ENCODE data around the gene OOSP3. TPM values are rescaled to one million over a fixed set of nuclear protein-coding genes. Genes with fewer than 3 reads are reported as not detected.

OOSP3 gene
- total RNA-seq, 2 experiments from 2014 or later: not detected

DNA sequence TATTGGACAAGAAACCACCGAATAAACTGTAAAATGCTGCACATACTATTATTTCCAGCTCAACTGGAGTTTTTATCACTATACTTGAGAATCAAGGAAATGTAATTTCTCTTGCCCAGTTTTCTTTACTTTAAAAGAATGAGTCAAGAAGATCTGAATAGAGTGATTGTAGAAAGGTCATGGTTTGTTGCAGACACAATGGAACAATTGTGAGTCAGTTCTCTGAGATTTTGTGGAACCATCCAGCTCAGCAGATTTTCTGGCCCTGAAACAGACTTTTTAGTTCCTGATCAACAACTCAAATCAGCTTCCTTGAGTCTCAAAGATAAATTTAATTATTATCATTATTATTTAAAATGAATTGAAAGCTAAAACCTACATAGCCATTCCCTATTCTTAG lies 13.6 kb upstream of the OOSP3 start:
- Histone ChIP-seq H3K4me1 (ENCODE audit: insufficient read depth, low read length) (no peaks in the 10 kb centered on the region), H3K27ac (ENCODE audit: low read depth in 1 of 2, low read length in 2 of 2) (no peak overlapping the region), H3K9me3 (ENCODE audit: control insufficient read depth in 1 of 2, insufficient read depth in 1 of 2, low read length in 2 of 2) (no peaks in the 10 kb centered on the region), H3K4me3 (ENCODE audit: low read length) (no peak overlapping the region), H3K27me3 (ENCODE audit: control insufficient read depth in 1 of 2, insufficient read depth in 2 of 2, low read length in 2 of 2) (no peaks in the 10 kb centered on the region), H3K36me3 (ENCODE audit: insufficient read depth, low read length) (no peaks in the 10 kb centered on the region)
- ATAC-seq (ENCODE audit: poor library complexity) (no peak), DNase-seq (no peak)
- no peaks in the 10 kb centered on the region for H3K36me3 Mint-ChIP-seq (ENCODE audit: low read depth)
- no peak overlapping the region for H3K27ac Mint-ChIP-seq
- intact Hi-C loops (cut with DNase I, micrococcal nuclease): no loop called here
- H3K4me3 Mint-ChIP-seq: no peak overlapping the region
- H3K27me3 Mint-ChIP-seq: no peaks in the 10 kb centered on the region
- CTCF ChIA-PET: no interaction called here
- POLR2A ChIA-PET: no interaction called here
- no peaks in the 10 kb centered on the region for H3K9me3 Mint-ChIP-seq
- no peak for TF ChIP-seq CTCF (IDR thresholded peaks at IDR 0.05)
- no peaks in the 10 kb centered on the region for H3K4me1 Mint-ChIP-seq (ENCODE audit: low read depth)

GRCh38 chr11:59866397-59866796 lies 12.2 kb upstream of the OOSP3 start, which contains the start of gene TCN1:
Gene TCN1 (minus strand): TSS chr11:59866487. CDS start chr11:59866470, 17 bp downstream.
- TF ChIP-seq CTCF (IDR thresholded peaks at IDR 0.05): no peak
- Mint-ChIP-seq H3K27ac (no peak within 1 kb of the TSS), H3K36me3 (ENCODE audit: low read depth) (no peaks in the 10 kb centered on the region), H3K4me1 (ENCODE audit: low read depth) (no peaks in the 10 kb centered on the region), H3K27me3 (no peaks in the 10 kb centered on the region), H3K9me3 (no peaks in the 10 kb centered on the region), H3K4me3 (no peak within 1 kb of the TSS)
- Histone ChIP-seq H3K9me3 (ENCODE audit: control insufficient read depth in 1 of 2, insufficient read depth in 1 of 2, low read length in 2 of 2) (no peaks in the 10 kb centered on the region), H3K4me1 (ENCODE audit: insufficient read depth, low read length) (no peaks in the 10 kb centered on the region), H3K27ac (ENCODE audit: low read depth in 1 of 2, low read length in 2 of 2) (no peak within 1 kb of the TSS), H3K4me3 (ENCODE audit: low read length) (no peak within 1 kb of the TSS), H3K36me3 (ENCODE audit: insufficient read depth, low read length) (no peaks in the 10 kb centered on the region), H3K27me3 (ENCODE audit: control insufficient read depth in 1 of 2, insufficient read depth in 2 of 2, low read length in 2 of 2) (no peaks in the 10 kb centered on the region)
- ATAC-seq (ENCODE audit: poor library complexity) (no peak), DNase-seq (peak in 3 of 14 experiments; percentile 13 to 25 (median 15))
- ChIA-PET CTCF (no interaction called here), POLR2A (no interaction called here)
- intact Hi-C loops (cut with DNase I, micrococcal nuclease): no loop called here

DNA sequence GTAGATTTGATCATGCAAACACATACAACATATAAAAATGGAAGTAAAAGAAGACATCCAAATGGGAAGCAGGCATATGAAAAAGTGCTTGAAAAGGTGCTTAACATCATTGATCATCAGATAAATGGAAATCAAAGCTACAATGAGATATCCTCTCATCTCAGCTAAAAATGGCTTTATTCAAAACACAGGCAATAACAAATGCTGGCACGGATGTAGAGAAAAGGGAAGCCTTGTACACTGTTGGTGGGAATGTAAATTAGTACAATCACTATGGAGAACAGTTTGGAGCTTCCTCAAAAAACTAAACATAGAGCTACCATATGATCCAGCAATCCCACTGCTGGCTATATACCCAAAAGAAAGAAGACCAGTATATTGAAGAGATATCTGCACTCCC lies 11.7 kb upstream of the OOSP3 start:
- Histone ChIP-seq H3K27ac (ENCODE audit: low read depth in 1 of 2, low read length in 2 of 2) (no peak overlapping the region), H3K4me1 (ENCODE audit: insufficient read depth, low read length) (no peaks in the 10 kb centered on the region), H3K4me3 (ENCODE audit: low read length) (no peak overlapping the region), H3K27me3 (ENCODE audit: control insufficient read depth in 1 of 2, insufficient read depth in 2 of 2, low read length in 2 of 2) (no peaks in the 10 kb centered on the region), H3K36me3 (ENCODE audit: insufficient read depth, low read length) (no peaks in the 10 kb centered on the region), H3K9me3 (ENCODE audit: control insufficient read depth in 1 of 2, insufficient read depth in 1 of 2, low read length in 2 of 2) (no peaks in the 10 kb centered on the region)
- no peaks in the 10 kb centered on the region for H3K27me3 Mint-ChIP-seq
- ChIA-PET CTCF (no interaction called here), POLR2A (no interaction called here)
- intact Hi-C loops (cut with DNase I, micrococcal nuclease): no loop called here
- no peak overlapping the region for H3K27ac Mint-ChIP-seq
- no peak for DNase-seq
- H3K4me1 Mint-ChIP-seq (ENCODE audit: low read depth): no peaks in the 10 kb centered on the region
- no peak for TF ChIP-seq CTCF (IDR thresholded peaks at IDR 0.05)
- H3K36me3 Mint-ChIP-seq (ENCODE audit: low read depth): no peaks in the 10 kb centered on the region
- H3K9me3 Mint-ChIP-seq: no peaks in the 10 kb centered on the region
- ATAC-seq (ENCODE audit: poor library complexity): no peak
- H3K4me3 Mint-ChIP-seq: no peak overlapping the region
